Neural progenitor cell (in vitro differentiated cells): ENCODE data around the gene RNF144B.

Experiments
- EZH2 ChIP-seq: fragments of 200-600 bp; sonication (generic); IDR thresholded peaks from 2 replicates; pipeline ENCODE4 v1.6.1; 2017; ENCODE audit warnings: antibody characterized with exemption, mild to moderate bottlenecking, moderate library complexity
- EZH2phosphoT487 ChIP-seq: fragments of 200-600 bp; sonication (generic); IDR thresholded peaks from 2 replicates; pipeline ENCODE4 v1.6.1; 2017; ENCODE audit warnings: antibody characterized with exemption
- TF ChIP-seq, protein P1 (sequence below): fragments of 200-600 bp; sonication (generic); IDR thresholded peaks from 2 replicates; pipeline ENCODE4 v1.5.1; 2017; ENCODE audit warnings: antibody characterized with exemption, mild to moderate bottlenecking

DNA sequence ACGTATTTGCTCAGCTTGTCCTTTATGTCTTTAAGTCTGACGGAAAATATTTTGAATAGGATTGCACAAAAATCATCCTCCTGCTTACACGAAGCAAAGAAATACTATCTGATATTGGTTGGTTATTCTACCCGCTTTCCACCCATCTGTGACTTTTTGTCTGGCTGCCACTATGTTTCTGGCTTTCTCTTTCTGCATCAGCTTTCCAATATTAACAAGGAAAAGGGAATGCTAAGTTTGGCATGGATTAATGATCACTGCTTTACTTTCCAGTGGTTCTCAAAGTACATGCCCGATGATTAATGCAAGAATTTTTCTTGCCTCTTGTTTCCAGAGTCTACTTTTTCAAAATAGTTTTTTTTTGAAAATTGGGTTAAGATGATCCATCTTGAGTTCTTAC is 57.0 kb downstream of the RNF144B start:
- TF ChIP-seq, protein P1, sequence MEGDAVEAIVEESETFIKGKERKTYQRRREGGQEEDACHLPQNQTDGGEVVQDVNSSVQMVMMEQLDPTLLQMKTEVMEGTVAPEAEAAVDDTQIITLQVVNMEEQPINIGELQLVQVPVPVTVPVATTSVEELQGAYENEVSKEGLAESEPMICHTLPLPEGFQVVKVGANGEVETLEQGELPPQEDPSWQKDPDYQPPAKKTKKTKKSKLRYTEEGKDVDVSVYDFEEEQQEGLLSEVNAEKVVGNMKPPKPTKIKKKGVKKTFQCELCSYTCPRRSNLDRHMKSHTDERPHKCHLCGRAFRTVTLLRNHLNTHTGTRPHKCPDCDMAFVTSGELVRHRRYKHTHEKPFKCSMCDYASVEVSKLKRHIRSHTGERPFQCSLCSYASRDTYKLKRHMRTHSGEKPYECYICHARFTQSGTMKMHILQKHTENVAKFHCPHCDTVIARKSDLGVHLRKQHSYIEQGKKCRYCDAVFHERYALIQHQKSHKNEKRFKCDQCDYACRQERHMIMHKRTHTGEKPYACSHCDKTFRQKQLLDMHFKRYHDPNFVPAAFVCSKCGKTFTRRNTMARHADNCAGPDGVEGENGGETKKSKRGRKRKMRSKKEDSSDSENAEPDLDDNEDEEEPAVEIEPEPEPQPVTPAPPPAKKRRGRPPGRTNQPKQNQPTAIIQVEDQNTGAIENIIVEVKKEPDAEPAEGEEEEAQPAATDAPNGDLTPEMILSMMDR = no peak
- TF ChIP-seq EZH2phosphoT487 = no peak
- no peak for TF ChIP-seq EZH2
